8988T (cell line): ENCODE results near the gene DDI1.

Source experiments
- DNase-seq: peaks from one replicate; pipeline ENCODE4 v3.0.0; 2011

The DDI1 gene

GRCh38 chr11:104086621-104087020 is 50.2 kb downstream of the DDI1 start:
- no peak for DNase-seq
